ENCODE results near the gene SP6.

SP6 gene

GRCh38 chr17:47847341-47848197, 3.4 kb downstream of the SP6 start:
- Histone ChIP-seq H3K4me3 (replicated peaks; ENCODE audit: insufficient read depth, low read length) (no peak overlapping the region), H3K27ac (replicated peaks) (no peak overlapping the region), H3K27me3 (ENCODE audit: insufficient read depth, poor library complexity, severe bottlenecking) (peaks cover 68% of the 10 kb centered on the region)
- TF ChIP-seq GABPA (IDR thresholded peaks at IDR 0.05; ENCODE audit: low read depth) (no peak), CTCF (IDR thresholded peaks at IDR 0.05; ENCODE audit: insufficient read depth, low read length) (peak; percentile 29)
- DNase-seq (ENCODE audit: low read depth in 1 of 2, low spot score in 1 of 2): peak in 1 of 2 experiments; percentile 22

- peaks cover 60% of the 10 kb centered on the region for H3K27me3 ChIP-seq (ENCODE audit: insufficient read depth, poor library complexity, severe bottlenecking)
- no peak overlapping the region for H3K27ac ChIP-seq (replicated peaks)
- no peak overlapping the region for H3K4me3 ChIP-seq (replicated peaks; ENCODE audit: insufficient read depth, low read length)
- TF ChIP-seq REST (IDR thresholded peaks at IDR 0.05; ENCODE audit: insufficient replicate concordance, low read depth) (no peak), GABPA (IDR thresholded peaks at IDR 0.05; ENCODE audit: low read depth) (no peak), CTCF (IDR thresholded peaks at IDR 0.05; ENCODE audit: insufficient read depth, low read length) (no peak), SPI1 (IDR thresholded peaks at IDR 0.05; ENCODE audit: borderline replicate concordance, low read depth) (no peak), POLR2AphosphoS5 (IDR thresholded peaks at IDR 0.05; ENCODE audit: low read depth) (no peak)
- DNase-seq (ENCODE audit: low read depth in 1 of 2, low spot score in 1 of 2): no peak
Observed at GRCh38 chr17:47846716-47847340, 4.1 kb downstream of the SP6 start.

- DNase-seq (ENCODE audit: low read depth in 1 of 2, low spot score in 1 of 2): no peak
- Histone ChIP-seq H3K4me3 (replicated peaks; ENCODE audit: insufficient read depth, low read length) (no peak overlapping the region), H3K27ac (replicated peaks) (no peak overlapping the region), H3K27me3 (ENCODE audit: insufficient read depth, poor library complexity, severe bottlenecking) (peaks cover 49% of the 10 kb centered on the region)
- TF ChIP-seq GABPA (IDR thresholded peaks at IDR 0.05; ENCODE audit: low read depth) (no peak), REST (IDR thresholded peaks at IDR 0.05; ENCODE audit: insufficient replicate concordance, low read depth) (no peak), POLR2AphosphoS5 (IDR thresholded peaks at IDR 0.05; ENCODE audit: low read depth) (no peak), CTCF (IDR thresholded peaks at IDR 0.05; ENCODE audit: insufficient read depth, low read length) (no peak), SPI1 (IDR thresholded peaks at IDR 0.05; ENCODE audit: borderline replicate concordance, low read depth) (no peak)
Observed at GRCh38 chr17:47845716-47846075, 5.3 kb downstream of the SP6 start.
